ENCODE results near the gene PIK3C2A. TPM values are rescaled to one million over a fixed set of nuclear protein-coding genes. Genes with fewer than 3 reads are reported as not detected.
A peak's percentile ranks its signal among the peaks of the same experiment; 100 is the strongest.

PIK3C2A gene
- total RNA-seq, 1 donor from 2014 or later = 84.9 TPM

DNA sequence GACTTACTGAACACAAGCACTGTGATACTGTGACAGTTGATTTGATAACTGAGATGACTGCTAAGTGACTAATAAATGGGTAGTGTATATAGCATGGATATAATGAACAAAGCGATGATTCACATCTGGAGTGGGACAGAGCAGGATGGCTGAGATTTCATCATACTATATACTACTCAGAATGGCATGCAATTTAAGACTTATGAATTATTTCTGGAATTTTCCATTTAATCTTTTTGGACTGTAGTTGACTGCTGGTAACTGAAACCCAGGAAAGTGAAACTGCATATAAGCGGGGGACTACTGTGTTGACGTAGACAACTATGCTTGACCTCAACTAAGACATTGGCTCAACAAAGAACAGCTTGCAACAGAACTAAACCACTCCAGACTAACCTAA, 48.7 kb upstream of the PIK3C2A start:
- Histone ChIP-seq H3K4me1 (ENCODE audit: insufficient read depth, low read length) (peaks cover 8% of the 10 kb centered on the region), H3K36me3 (ENCODE audit: insufficient read depth, low read length) (no peaks in the 10 kb centered on the region), H3K27ac (ENCODE audit: low read depth, low read length) (peak overlapping the region; percentile 67), H2AFZ (ENCODE audit: low read depth, low read length) (no peak overlapping the region), H3K4me3 (ENCODE audit: insufficient read depth, low read depth, low read length) (no peak overlapping the region), H3K27me3 (ENCODE audit: insufficient read depth, low read length) (no peaks in the 10 kb centered on the region), H3K79me2 (ENCODE audit: insufficient read depth, low read length) (no peaks in the 10 kb centered on the region), H3K9me3 (ENCODE audit: insufficient read depth, low read depth, low read length) (no peaks in the 10 kb centered on the region), H4K20me1 (ENCODE audit: insufficient read depth, low read length) (no peaks in the 10 kb centered on the region), H3K9ac (ENCODE audit: low read length) (peak overlapping the region; percentile 17), H3K4me2 (ENCODE audit: low read length) (peak overlapping the region; percentile 62)
- DNase-seq (ENCODE audit: low read depth) (peak; percentile 92), FAIRE-seq (peak; percentile 80)
- H3K27ac Mint-ChIP-seq (ENCODE audit: unreplicated experiment) = peak overlapping the region; percentile 84
- H3K27me3 Mint-ChIP-seq (ENCODE audit: low read depth, unreplicated experiment) = no peaks in the 10 kb centered on the region
- no peak overlapping the region for H3K4me3 Mint-ChIP-seq (ENCODE audit: unreplicated experiment)
- TF ChIP-seq, protein P1, sequence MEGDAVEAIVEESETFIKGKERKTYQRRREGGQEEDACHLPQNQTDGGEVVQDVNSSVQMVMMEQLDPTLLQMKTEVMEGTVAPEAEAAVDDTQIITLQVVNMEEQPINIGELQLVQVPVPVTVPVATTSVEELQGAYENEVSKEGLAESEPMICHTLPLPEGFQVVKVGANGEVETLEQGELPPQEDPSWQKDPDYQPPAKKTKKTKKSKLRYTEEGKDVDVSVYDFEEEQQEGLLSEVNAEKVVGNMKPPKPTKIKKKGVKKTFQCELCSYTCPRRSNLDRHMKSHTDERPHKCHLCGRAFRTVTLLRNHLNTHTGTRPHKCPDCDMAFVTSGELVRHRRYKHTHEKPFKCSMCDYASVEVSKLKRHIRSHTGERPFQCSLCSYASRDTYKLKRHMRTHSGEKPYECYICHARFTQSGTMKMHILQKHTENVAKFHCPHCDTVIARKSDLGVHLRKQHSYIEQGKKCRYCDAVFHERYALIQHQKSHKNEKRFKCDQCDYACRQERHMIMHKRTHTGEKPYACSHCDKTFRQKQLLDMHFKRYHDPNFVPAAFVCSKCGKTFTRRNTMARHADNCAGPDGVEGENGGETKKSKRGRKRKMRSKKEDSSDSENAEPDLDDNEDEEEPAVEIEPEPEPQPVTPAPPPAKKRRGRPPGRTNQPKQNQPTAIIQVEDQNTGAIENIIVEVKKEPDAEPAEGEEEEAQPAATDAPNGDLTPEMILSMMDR (IDR thresholded peaks at IDR 0.05; ENCODE audit: insufficient read depth, low read depth, low read length) = no peak
- no peak for TF ChIP-seq EZH2 (IDR thresholded peaks at IDR 0.05; ENCODE audit: insufficient read depth, low read length)
- peaks cover 10% of the 10 kb centered on the region for H3K4me1 Mint-ChIP-seq (ENCODE audit: low read depth, unreplicated experiment)
- H3K9me3 Mint-ChIP-seq (ENCODE audit: unreplicated experiment) = no peaks in the 10 kb centered on the region
- no peaks in the 10 kb centered on the region for H3K36me3 Mint-ChIP-seq (ENCODE audit: low read depth, unreplicated experiment)

DNA sequence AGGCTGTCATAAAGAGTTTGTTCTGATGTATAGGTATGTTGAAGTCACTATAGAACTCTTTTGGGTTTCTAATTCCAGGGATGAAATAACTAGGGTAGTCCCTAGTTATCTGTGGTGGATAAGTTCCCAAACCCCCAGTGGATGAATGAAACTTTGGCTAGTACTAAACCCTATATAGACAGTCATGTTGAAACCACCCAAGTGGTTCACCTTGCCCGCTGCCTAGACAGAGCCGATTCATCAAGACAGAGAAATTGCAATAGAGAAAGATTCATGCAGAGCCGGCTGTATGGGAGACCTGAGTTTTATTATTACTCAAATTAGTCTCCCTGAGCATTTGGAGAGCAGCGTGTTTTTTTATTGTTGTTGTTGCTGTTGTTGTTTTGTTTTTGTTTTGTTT, 44.9 kb upstream of the PIK3C2A start:
- Histone ChIP-seq H3K79me2 (ENCODE audit: insufficient read depth, low read length) (no peaks in the 10 kb centered on the region), H3K27ac (ENCODE audit: low read depth, low read length) (no peak overlapping the region), H4K20me1 (ENCODE audit: insufficient read depth, low read length) (no peaks in the 10 kb centered on the region), H3K27me3 (ENCODE audit: insufficient read depth, low read length) (no peaks in the 10 kb centered on the region), H3K4me1 (ENCODE audit: insufficient read depth, low read length) (peaks cover 8% of the 10 kb centered on the region), H2AFZ (ENCODE audit: low read depth, low read length) (no peak overlapping the region), H3K4me3 (ENCODE audit: insufficient read depth, low read depth, low read length) (no peak overlapping the region), H3K36me3 (ENCODE audit: insufficient read depth, low read length) (no peaks in the 10 kb centered on the region), H3K9ac (ENCODE audit: low read length) (no peak overlapping the region), H3K4me2 (ENCODE audit: low read length) (no peak overlapping the region), H3K9me3 (ENCODE audit: insufficient read depth, low read depth, low read length) (no peaks in the 10 kb centered on the region)
- no peaks in the 10 kb centered on the region for H3K27me3 Mint-ChIP-seq (ENCODE audit: low read depth, unreplicated experiment)
- TF ChIP-seq, protein P1 (IDR thresholded peaks at IDR 0.05; ENCODE audit: insufficient read depth, low read depth, low read length) = no peak
- no peak for TF ChIP-seq EZH2 (IDR thresholded peaks at IDR 0.05; ENCODE audit: insufficient read depth, low read length)
- no peaks in the 10 kb centered on the region for H3K9me3 Mint-ChIP-seq (ENCODE audit: unreplicated experiment)
- DNase-seq (ENCODE audit: low read depth) (no peak), FAIRE-seq (no peak)
- H3K36me3 Mint-ChIP-seq (ENCODE audit: low read depth, unreplicated experiment) = peaks cover 2% of the 10 kb centered on the region
- H3K4me3 Mint-ChIP-seq (ENCODE audit: unreplicated experiment) = no peak overlapping the region
- no peak overlapping the region for H3K27ac Mint-ChIP-seq (ENCODE audit: unreplicated experiment)
- peaks cover 8% of the 10 kb centered on the region for H3K4me1 Mint-ChIP-seq (ENCODE audit: low read depth, unreplicated experiment)

DNA sequence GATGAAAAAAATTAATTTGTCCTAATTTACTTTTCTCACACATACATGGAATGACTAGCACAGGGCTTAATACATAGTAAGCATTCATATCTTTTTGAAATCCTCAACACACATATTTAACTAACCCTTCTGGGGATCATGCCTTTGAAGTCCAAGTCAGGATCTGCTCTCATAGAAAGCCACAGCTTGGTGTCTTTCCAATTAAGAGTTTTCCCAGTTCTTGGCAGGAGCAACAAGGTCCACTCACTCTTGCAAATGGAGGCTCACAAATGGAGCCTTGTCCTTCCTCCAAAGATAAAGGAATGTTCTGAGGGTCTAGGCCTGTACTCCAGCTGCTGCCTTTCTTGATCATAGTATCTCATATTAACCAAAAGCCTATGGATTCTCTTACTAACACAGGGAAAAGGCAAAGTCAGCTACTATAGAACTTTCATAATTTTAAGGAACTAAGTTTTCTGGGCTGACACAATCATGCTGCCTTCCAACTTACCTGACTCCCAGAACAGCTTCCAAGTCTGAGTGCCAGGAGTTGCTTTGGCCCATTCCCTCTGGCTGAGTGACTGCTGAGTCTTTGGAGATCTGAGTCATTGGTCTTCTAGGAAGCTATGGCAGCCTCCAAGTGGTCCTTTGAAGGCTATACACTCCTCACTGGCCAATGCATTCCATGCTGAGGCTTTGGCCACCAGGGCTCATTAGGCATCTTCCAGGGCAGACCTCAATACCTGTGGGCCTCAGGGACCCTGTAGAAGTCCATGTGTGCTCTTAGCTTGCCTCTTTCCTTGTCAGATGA, 43.0 kb upstream of the PIK3C2A start:
- no peak overlapping the region for H3K27ac ChIP-seq (ENCODE audit: low read depth, low read length)
- TF ChIP-seq EZH2 (IDR thresholded peaks at IDR 0.05; ENCODE audit: insufficient read depth, low read length) = no peak
- TF ChIP-seq, protein P1 (IDR thresholded peaks at IDR 0.05; ENCODE audit: insufficient read depth, low read depth, low read length) = no peak
- no peaks in the 10 kb centered on the region for H3K4me1 ChIP-seq (ENCODE audit: insufficient read depth, low read length)
- no peak overlapping the region for H2AFZ ChIP-seq (ENCODE audit: low read depth, low read length)
- Mint-ChIP-seq H3K9me3 (ENCODE audit: unreplicated experiment) (no peaks in the 10 kb centered on the region), H3K4me1 (ENCODE audit: low read depth, unreplicated experiment) (no peaks in the 10 kb centered on the region), H3K4me3 (ENCODE audit: unreplicated experiment) (no peak overlapping the region), H3K27ac (ENCODE audit: unreplicated experiment) (no peak overlapping the region), H3K36me3 (ENCODE audit: low read depth, unreplicated experiment) (peaks cover 2% of the 10 kb centered on the region), H3K27me3 (ENCODE audit: low read depth, unreplicated experiment) (no peaks in the 10 kb centered on the region)
- H3K9ac ChIP-seq (ENCODE audit: low read length) = no peak overlapping the region
- no peaks in the 10 kb centered on the region for H3K79me2 ChIP-seq (ENCODE audit: insufficient read depth, low read length)
- DNase-seq (ENCODE audit: low read depth) = no peak
- H3K9me3 ChIP-seq (ENCODE audit: insufficient read depth, low read depth, low read length) = no peaks in the 10 kb centered on the region
- no peak for FAIRE-seq
- no peak overlapping the region for H3K4me2 ChIP-seq (ENCODE audit: low read length)
- no peaks in the 10 kb centered on the region for H4K20me1 ChIP-seq (ENCODE audit: insufficient read depth, low read length)
- H3K36me3 ChIP-seq (ENCODE audit: insufficient read depth, low read length) = no peaks in the 10 kb centered on the region
- H3K27me3 ChIP-seq (ENCODE audit: insufficient read depth, low read length) = no peaks in the 10 kb centered on the region
- no peak overlapping the region for H3K4me3 ChIP-seq (ENCODE audit: insufficient read depth, low read depth, low read length)
